Measurements from ENCODE around the gene LIPF. TPM values are rescaled to one million over a fixed set of nuclear protein-coding genes. Genes with fewer than 3 reads are reported as not detected.

The LIPF gene
- total RNA-seq (not detected), total RNA-seq (0 to 0.13 (median 0) reads per million in 172 experiments)
- not detected for polyA plus RNA-seq (2013, experiment 1 of 2)
- polyA plus RNA-seq (2013, experiment 2 of 2) = not detected

GRCh38 chr10:88664142-88664541, at the start of gene LIPF:
LIPF (plus strand) TSS chr10:88664442; CDS start chr10:88667298, 2,856 bp downstream.
- no peaks in the 10 kb centered on the region for H3K27me3 ChIP-seq (ENCODE audit: control insufficient read depth in 1 of 2, insufficient read depth in 2 of 2, low read length in 2 of 2)
- no peaks in the 10 kb centered on the region for H3K9me3 Mint-ChIP-seq
- H3K27ac Mint-ChIP-seq = no peak within 1 kb of the TSS
- H3K27ac ChIP-seq (ENCODE audit: low read depth in 1 of 2, low read length in 2 of 2) = no peak within 1 kb of the TSS
- H3K4me3 Mint-ChIP-seq = no peak within 1 kb of the TSS
- DNase-seq (no peak), ATAC-seq (ENCODE audit: poor library complexity) (no peak)
- H3K36me3 Mint-ChIP-seq (ENCODE audit: low read depth) = no peaks in the 10 kb centered on the region
- H3K36me3 ChIP-seq (ENCODE audit: insufficient read depth, low read length) = no peaks in the 10 kb centered on the region
- POLR2A ChIA-PET = no interaction called here
- TF ChIP-seq CTCF (IDR thresholded peaks at IDR 0.05) = no peak
- H3K4me3 ChIP-seq (ENCODE audit: low read length) = no peak within 1 kb of the TSS
- H3K4me1 ChIP-seq (ENCODE audit: insufficient read depth, low read length) = no peaks in the 10 kb centered on the region
- CTCF ChIA-PET = no interaction called here
- H3K9me3 ChIP-seq (ENCODE audit: control insufficient read depth in 1 of 2, insufficient read depth in 1 of 2, low read length in 2 of 2) = no peaks in the 10 kb centered on the region
- intact Hi-C loops (cut with DNase I, micrococcal nuclease) = no loop called here
- no peaks in the 10 kb centered on the region for H3K27me3 Mint-ChIP-seq
- H3K4me1 Mint-ChIP-seq (ENCODE audit: low read depth) = no peaks in the 10 kb centered on the region

- Histone ChIP-seq H3K4me1 (ENCODE audit: insufficient read depth, low read length) (no peaks in the 10 kb centered on the region), H3K27me3 (ENCODE audit: control insufficient read depth in 1 of 2, insufficient read depth in 2 of 2, low read length in 2 of 2) (no peaks in the 10 kb centered on the region), H3K36me3 (ENCODE audit: insufficient read depth, low read length) (no peaks in the 10 kb centered on the region), H3K4me3 (ENCODE audit: low read length) (no peak overlapping the region), H3K27ac (ENCODE audit: low read depth in 1 of 2, low read length in 2 of 2) (no peak overlapping the region), H3K9me3 (ENCODE audit: control insufficient read depth in 1 of 2, insufficient read depth in 1 of 2, low read length in 2 of 2) (no peaks in the 10 kb centered on the region)
- H3K4me3 Mint-ChIP-seq = no peak overlapping the region
- H3K27me3 Mint-ChIP-seq = no peaks in the 10 kb centered on the region
- no peak overlapping the region for H3K27ac Mint-ChIP-seq
- TF ChIP-seq CTCF (IDR thresholded peaks at IDR 0.05) = no peak
- H3K4me1 Mint-ChIP-seq (ENCODE audit: low read depth) = no peaks in the 10 kb centered on the region
- no peaks in the 10 kb centered on the region for H3K36me3 Mint-ChIP-seq (ENCODE audit: low read depth)
- DNase-seq (no peak), ATAC-seq (ENCODE audit: poor library complexity) (no peak)
- ChIA-PET CTCF (interaction anchor here (0.7 kb wide), 1 partner anchor 198 kb away, joined by 3 read pairs; no protein-coding TSS in a partner anchor), POLR2A (no interaction called here)
- intact Hi-C loops (cut with DNase I, micrococcal nuclease) = no loop called here
- H3K9me3 Mint-ChIP-seq = no peaks in the 10 kb centered on the region
These were observed 47.8 kb upstream of the LIPF start for GRCh38 chr10:88616250-88616977.

- no peaks in the 10 kb centered on the region for H3K4me1 Mint-ChIP-seq (ENCODE audit: low read depth)
- H3K27me3 ChIP-seq (ENCODE audit: control insufficient read depth in 1 of 2, insufficient read depth in 2 of 2, low read length in 2 of 2) = no peaks in the 10 kb centered on the region
- no peaks in the 10 kb centered on the region for H3K9me3 Mint-ChIP-seq
- H3K27ac Mint-ChIP-seq = no peak overlapping the region
- no peaks in the 10 kb centered on the region for H3K27me3 Mint-ChIP-seq
- intact Hi-C loops (cut with DNase I, micrococcal nuclease) = no loop called here
- DNase-seq = no peak
- no peak overlapping the region for H3K27ac ChIP-seq (ENCODE audit: low read depth in 1 of 2, low read length in 2 of 2)
- no peaks in the 10 kb centered on the region for H3K4me1 ChIP-seq (ENCODE audit: insufficient read depth, low read length)
- no peak for TF ChIP-seq CTCF (IDR thresholded peaks at IDR 0.05)
- no peak overlapping the region for H3K4me3 Mint-ChIP-seq
- H3K36me3 Mint-ChIP-seq (ENCODE audit: low read depth) = no peaks in the 10 kb centered on the region
- H3K36me3 ChIP-seq (ENCODE audit: insufficient read depth, low read length) = no peaks in the 10 kb centered on the region
- ChIA-PET CTCF (no interaction called here), POLR2A (no interaction called here)
- ATAC-seq (ENCODE audit: poor library complexity) = no peak
- H3K4me3 ChIP-seq (ENCODE audit: low read length) = no peak overlapping the region
- no peaks in the 10 kb centered on the region for H3K9me3 ChIP-seq (ENCODE audit: control insufficient read depth in 1 of 2, insufficient read depth in 1 of 2, low read length in 2 of 2)
These were observed 46.4 kb upstream of the LIPF start for GRCh38 chr10:88617772-88618300.
